Right cardiac atrium (tissue), 5 donors: Measurements from ENCODE around the gene POLN. TPM values are rescaled to one million over a fixed set of nuclear protein-coding genes. Genes with fewer than 3 reads are reported as not detected.

Source experiments
- ATAC-seq, 2 donors: fragments of 200-7000 bp; cut with Tn5 transposase; one replicate each; pipeline versions ENCODE4 v1.8.0 to v1.9.1; 2020; ENCODE audit warnings: moderate library complexity in 2 of 2, mild to moderate bottlenecking in 1 of 2
- DNase-seq, 3 donors: peaks; one replicate each; pipeline ENCODE4 v3.0.0-alpha.2; 2020
- H3K27ac ChIP-seq: one replicate; pipeline ENCODE4 v1.5.1; 2013; ENCODE audit warnings: mild to moderate bottlenecking, low read length, control low read depth, moderate library complexity
- H3K27me3 ChIP-seq: one replicate; pipeline ENCODE4 v1.6.1; 2013; ENCODE audit not compliant: control insufficient read depth, insufficient read depth
- H3K4me1 ChIP-seq: one replicate; pipeline ENCODE4 v1.6.1; 2013; ENCODE audit warnings: low read length; ENCODE audit not compliant: control insufficient read depth, insufficient read depth
- H3K4me3 ChIP-seq: one replicate; pipeline ENCODE4 v1.5.1; 2013; ENCODE audit warnings: low read length, control low read depth
- H3K9me3 ChIP-seq: one replicate; pipeline ENCODE4 v1.6.1; 2013; ENCODE audit warnings: low read length; ENCODE audit not compliant: control insufficient read depth
- WGBS: extraction: QIAGEN DNeasy Blood & Tissue Kit; methylation state at CpG from one replicate; pipeline ENCODE4 v1.1.7; 2013; 5-methylcytosine and 5-hydroxymethylcytosine counted together
- intact Hi-C, 4 donors: fragments of 100-400 bp; cut with DNase I; formaldehyde crosslinking; loops; one replicate each; pipeline versions ENCODE4 v1.11.0 to v1.14.0; 2022 to 2023
- polyA plus RNA-seq: library from polyadenylated mRNA; stranded (reverse); fragments of 200-250 nt; gene quantifications from one replicate; pipeline ENCODE4 v1.2.3, GENCODE V29; 2013
- total RNA-seq, 4 donors: library from RNA; stranded (reverse); fragmentation: NEBNext Ultra II Directional; extraction: Animal tissue kit (Norgen Biotek cat#: 25700); gene quantifications; one replicate each; pipeline ENCODE4 v1.2.1, GENCODE V29; 2021
- donor health status: healthy with polysubstance abuse.
- donor health status: DM: no; HTN: yes; CAD: no.
- donor health status: DM: no; HTN: no; CAD: no.
- donor health status: DM: no; HTN: yes; CAD: no; lungs with severe emphysema.
- donor health status: DM: yes; HTN: yes; CAD: no.

POLN gene
- total and polyA plus RNA-seq, 5 donors = 1.5 to 5.9 (median 3.8) TPM

- 31% methylated on average over 8 of the region's 8 CpGs for WGBS
- peaks cover 28% of the 10 kb centered on the region for H3K4me1 ChIP-seq
- H3K27me3 ChIP-seq = no peaks in the 10 kb centered on the region
- no peaks in the 10 kb centered on the region for H3K9me3 ChIP-seq
- peak overlapping the region; percentile 66 for H3K27ac ChIP-seq
- intact Hi-C loops = loop anchor here in 2 of 4 donors (10.0 kb wide), 1 partner anchor 159 kb away; the partner anchor contains the start of genes CFAP99 (in 2 of the 2) and ZFYVE28 (in 2 of the 2)
- DNase-seq (peak; percentile 72 to 88 (median 86)), ATAC-seq (peak; percentile 62 to 69)
- H3K4me3 ChIP-seq = no peak overlapping the region
These were observed 14.3 kb upstream of the POLN start for GRCh38 chr4:2256156-2256731.

- ATAC-seq (peak; percentile 15 to 33), DNase-seq (peak; percentile 54 to 84 (median 83))
- H3K27ac ChIP-seq = peak overlapping the region; percentile 66
- peaks cover 28% of the 10 kb centered on the region for H3K4me1 ChIP-seq
- no peaks in the 10 kb centered on the region for H3K9me3 ChIP-seq
- H3K27me3 ChIP-seq = no peaks in the 10 kb centered on the region
- 22% methylated on average over 18 of the region's 18 CpGs for WGBS
- intact Hi-C loops = loop anchor here in 2 of 4 donors (10.0 kb wide), 1 partner anchor 159 kb away; the partner anchor contains the start of genes CFAP99 (in 2 of the 2) and ZFYVE28 (in 2 of the 2)
- no peak overlapping the region for H3K4me3 ChIP-seq
These were observed 13.7 kb upstream of the POLN start for GRCh38 chr4:2255501-2256155.

GRCh38 chr4:2254665-2255500 lies 13.0 kb upstream of the POLN start:
- ATAC-seq = no peak
- 77% methylated on average over 32 of the region's 32 CpGs for WGBS
- intact Hi-C loops = loop anchor here in 2 of 4 donors (10.0 kb wide), 1 partner anchor 160 kb away; the partner anchor contains the start of genes CFAP99 (in 2 of the 2) and ZFYVE28 (in 2 of the 2)
- Histone ChIP-seq H3K4me3 (no peak overlapping the region), H3K4me1 (peaks cover 24% of the 10 kb centered on the region), H3K9me3 (no peaks in the 10 kb centered on the region), H3K27me3 (no peaks in the 10 kb centered on the region), H3K27ac (no peak overlapping the region)
- DNase-seq = peak; percentile 10 to 42 (median 37)

GRCh38 chr4:2253160-2254084 lies 11.5 kb upstream of the POLN start:
- Histone ChIP-seq H3K27ac (no peak overlapping the region), H3K4me1 (peaks cover 21% of the 10 kb centered on the region), H3K4me3 (no peak overlapping the region), H3K27me3 (no peaks in the 10 kb centered on the region), H3K9me3 (no peaks in the 10 kb centered on the region)
- ATAC-seq = no peak
- WGBS = 76% methylated on average over 32 of the region's 32 CpGs
- intact Hi-C loops = loop anchor here in 2 of 4 donors (10.0 kb wide), 1 partner anchor 161 kb away; the partner anchor contains the start of genes CFAP99 (in 2 of the 2) and ZFYVE28 (in 2 of the 2)
- peak; percentile 10 to 49 (median 46) for DNase-seq

GRCh38 chr4:2252530-2253091 lies 10.7 kb upstream of the POLN start:
- DNase-seq (peak in 2 of 3 donors; percentile 9 to 42), ATAC-seq (no peak)
- no peaks in the 10 kb centered on the region for H3K27me3 ChIP-seq
- intact Hi-C loops = loop anchor here in 2 of 4 donors (10.0 kb wide), 1 partner anchor 162 kb away; the partner anchor contains the start of genes CFAP99 (in 2 of the 2) and ZFYVE28 (in 2 of the 2)
- no peak overlapping the region for H3K4me3 ChIP-seq
- peaks cover 17% of the 10 kb centered on the region for H3K4me1 ChIP-seq
- WGBS = 85% methylated on average over 12 of the region's 12 CpGs
- H3K27ac ChIP-seq = no peak overlapping the region
- no peaks in the 10 kb centered on the region for H3K9me3 ChIP-seq

- Histone ChIP-seq H3K9me3 (no peaks in the 10 kb centered on the region), H3K27me3 (no peaks in the 10 kb centered on the region), H3K4me1 (peaks cover 11% of the 10 kb centered on the region), H3K4me3 (no peak overlapping the region), H3K27ac (no peak overlapping the region)
- ATAC-seq (no peak), DNase-seq (peak; percentile 11 to 49 (median 35))
- intact Hi-C loops = loop anchor here in 2 of 4 donors (10.0 kb wide), 1 partner anchor 163 kb away; the partner anchor contains the start of genes CFAP99 (in 2 of the 2) and ZFYVE28 (in 2 of the 2)
- WGBS = 95% methylated on average over 16 of the region's 16 CpGs
These were observed 10.0 kb upstream of the POLN start for GRCh38 chr4:2251795-2252529.

- Histone ChIP-seq H3K4me1 (peaks cover 4% of the 10 kb centered on the region), H3K27ac (no peak overlapping the region), H3K9me3 (no peaks in the 10 kb centered on the region), H3K4me3 (no peak overlapping the region), H3K27me3 (no peaks in the 10 kb centered on the region)
- ATAC-seq (no peak), DNase-seq (peak; percentile 13 to 62 (median 59))
- intact Hi-C loops = loop anchor here in 2 of 4 donors (10.0 kb wide), 1 partner anchor 164 kb away; the partner anchor contains the start of genes CFAP99 (in 2 of the 2) and ZFYVE28 (in 2 of the 2)
- WGBS = 93% methylated on average over 25 of the region's 25 CpGs
These were observed 9.3 kb upstream of the POLN start for GRCh38 chr4:2251073-2251794.

GRCh38 chr4:2250357-2251072 lies 8.6 kb upstream of the POLN start:
- Histone ChIP-seq H3K9me3 (no peaks in the 10 kb centered on the region), H3K4me1 (no peaks in the 10 kb centered on the region), H3K27ac (no peak overlapping the region), H3K4me3 (no peak overlapping the region), H3K27me3 (no peaks in the 10 kb centered on the region)
- ATAC-seq = no peak
- peak in 2 of 3 donors; percentile 41 to 45 for DNase-seq
- WGBS = 91% methylated on average over 30 of the region's 30 CpGs
- intact Hi-C loops = loop anchor here in 2 of 4 donors (10.0 kb wide), 1 partner anchor 164 kb away; the partner anchor contains the start of genes CFAP99 (in 2 of the 2) and ZFYVE28 (in 2 of the 2)
